AG10803 (cell line): ENCODE data around the gene PAFAH1B2.
"Not testable (repeated sequence)": the region's sequence is repeated elsewhere in the genome, so short reads cannot be mapped to it uniquely, and the experiment has no call there.

Source experiments
- DNase-seq: peaks from one replicate; pipeline ENCODE4 v3.0.0; 2010; ENCODE audit warnings: low read depth
- H3K4me3 ChIP-seq: 2 replicates; pipeline ENCODE4 v1.5.1; 2011; ENCODE audit warnings: mild to moderate bottlenecking, low read length, control low read depth
- CTCF ChIP-seq: conservative IDR thresholded peaks from 2 replicates; pipeline ENCODE4 v1.5.1; 2011; ENCODE audit warnings: mild to moderate bottlenecking, low read length, control low read depth, inconsistent platforms

PAFAH1B2 gene

GRCh38 chr11:117098269-117099232, 45.5 kb upstream of the PAFAH1B2 start, which contains the start of gene SIK3:
TSS of gene SIK3 (minus strand) at chr11:117098428. CDS start at chr11:117098415, 13 bp downstream.
- no peak for TF ChIP-seq CTCF
- peak; percentile 91 for DNase-seq
- peak within 1 kb of the TSS; percentile 84 for H3K4me3 ChIP-seq

GRCh38 chr11:117099696-117100095, 44.4 kb upstream of the PAFAH1B2 start:
- no peak for TF ChIP-seq CTCF
- no peak for DNase-seq
- H3K4me3 ChIP-seq, result no peak overlapping the region

GRCh38 chr11:117100556-117100955, 43.5 kb upstream of the PAFAH1B2 start:
- no peak for DNase-seq
- TF ChIP-seq CTCF, result no peak
- no peak overlapping the region for H3K4me3 ChIP-seq

GRCh38 chr11:117107701-117108590, 36.1 kb upstream of the PAFAH1B2 start:
- no peak for TF ChIP-seq CTCF
- DNase-seq, result peak; percentile 61
- H3K4me3 ChIP-seq, result no peak overlapping the region

- no peak overlapping the region for H3K4me3 ChIP-seq
- TF ChIP-seq CTCF, result no peak
- no peak for DNase-seq
Observed at GRCh38 chr11:117110294-117110950, 33.7 kb upstream of the PAFAH1B2 start.

- not testable (repeated sequence) for DNase-seq, H3K4me3 ChIP-seq
Observed at GRCh38 chr11:117112497-117112896, 31.6 kb upstream of the PAFAH1B2 start.

GRCh38 chr11:117112939-117113338, 31.1 kb upstream of the PAFAH1B2 start:
- H3K4me3 ChIP-seq, DNase-seq: not testable (repeated sequence)
